Chondrocyte (in vitro differentiated cells): Measurements from ENCODE around the gene SSBP3. TPM values are rescaled to one million over a fixed set of nuclear protein-coding genes. Genes with fewer than 3 reads are reported as not detected.

ENCODE experiments used
- DNase-seq: peaks from one replicate; pipeline ENCODE4 v3.0.0; 2021; ENCODE audit warnings: mixed read lengths, low spot score
- H3K27ac Mint-ChIP-seq: one replicate; pipeline ENCODE4 v1.8.0; 2021; ENCODE audit warnings: mild to moderate bottlenecking, moderate library complexity, mixed read lengths; ENCODE audit not compliant: unreplicated experiment
- H3K27me3 Mint-ChIP-seq: 2 replicates; pipeline ENCODE4 v1.8.0; 2021; ENCODE audit warnings: low read depth, mixed read lengths
- H3K36me3 Mint-ChIP-seq: 2 replicates; pipeline ENCODE4 v1.8.0; 2021; ENCODE audit warnings: low read depth, mixed read lengths
- H3K4me1 Mint-ChIP-seq: 2 replicates; pipeline ENCODE4 v1.8.0; 2021; ENCODE audit warnings: low read depth, mild to moderate bottlenecking, mixed read lengths
- H3K4me3 Mint-ChIP-seq: one replicate; pipeline ENCODE4 v1.8.0; 2021; ENCODE audit warnings: mild to moderate bottlenecking, moderate library complexity, mixed read lengths; ENCODE audit not compliant: unreplicated experiment
- H3K9me3 Mint-ChIP-seq: 2 replicates; pipeline ENCODE4 v1.8.0; 2021; ENCODE audit warnings: low read depth, mixed read lengths
- total RNA-seq: library from RNA; stranded (reverse); gene quantifications from 3 replicates; pipeline ENCODE4 v1.2.1, GENCODE V29; 2021
- TF ChIP-seq, protein P1 (sequence below): fragments of 200-600 bp; sonication (generic); IDR thresholded peaks from 2 replicates; pipeline ENCODE4 v1.5.0; 2021; ENCODE audit warnings: antibody characterized with exemption, mild to moderate bottlenecking, moderate library complexity

SSBP3 gene
- total RNA-seq, 1 donor from 2014 or later, result 22.0 TPM

DNA sequence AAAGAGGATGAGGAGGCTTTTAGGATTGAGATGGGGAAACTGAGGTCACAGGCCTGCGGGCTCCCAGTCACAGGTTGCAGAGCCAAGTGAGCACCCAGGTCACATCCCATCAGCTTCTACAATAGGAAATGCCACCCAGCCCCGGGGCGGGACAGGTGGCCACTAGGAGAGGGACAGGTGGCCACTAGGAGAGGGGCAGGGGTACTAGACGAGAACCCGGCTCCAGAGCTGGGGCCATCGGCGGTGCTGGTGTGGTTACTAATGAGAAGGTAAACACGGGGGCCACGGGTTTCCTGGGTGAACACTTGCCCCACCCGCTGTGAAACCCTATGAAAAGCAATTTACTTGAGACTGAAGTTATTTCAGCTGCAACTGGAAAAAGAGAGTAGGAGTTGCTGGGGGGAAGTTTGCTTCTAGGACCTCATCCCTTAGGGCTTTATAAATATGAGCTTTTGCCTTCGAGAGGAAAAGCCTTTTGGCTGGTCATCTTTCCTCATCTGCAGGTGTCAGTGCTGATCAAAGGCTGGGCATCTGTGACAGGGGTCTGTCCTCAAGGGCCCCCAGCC lies 153.7 kb downstream of the SSBP3 start:
- no peaks in the 10 kb centered on the region for H3K27me3 Mint-ChIP-seq
- H3K4me1 Mint-ChIP-seq, result peaks cover 49% of the 10 kb centered on the region
- H3K4me3 Mint-ChIP-seq, result no peak overlapping the region
- no peaks in the 10 kb centered on the region for H3K9me3 Mint-ChIP-seq
- TF ChIP-seq, protein P1, sequence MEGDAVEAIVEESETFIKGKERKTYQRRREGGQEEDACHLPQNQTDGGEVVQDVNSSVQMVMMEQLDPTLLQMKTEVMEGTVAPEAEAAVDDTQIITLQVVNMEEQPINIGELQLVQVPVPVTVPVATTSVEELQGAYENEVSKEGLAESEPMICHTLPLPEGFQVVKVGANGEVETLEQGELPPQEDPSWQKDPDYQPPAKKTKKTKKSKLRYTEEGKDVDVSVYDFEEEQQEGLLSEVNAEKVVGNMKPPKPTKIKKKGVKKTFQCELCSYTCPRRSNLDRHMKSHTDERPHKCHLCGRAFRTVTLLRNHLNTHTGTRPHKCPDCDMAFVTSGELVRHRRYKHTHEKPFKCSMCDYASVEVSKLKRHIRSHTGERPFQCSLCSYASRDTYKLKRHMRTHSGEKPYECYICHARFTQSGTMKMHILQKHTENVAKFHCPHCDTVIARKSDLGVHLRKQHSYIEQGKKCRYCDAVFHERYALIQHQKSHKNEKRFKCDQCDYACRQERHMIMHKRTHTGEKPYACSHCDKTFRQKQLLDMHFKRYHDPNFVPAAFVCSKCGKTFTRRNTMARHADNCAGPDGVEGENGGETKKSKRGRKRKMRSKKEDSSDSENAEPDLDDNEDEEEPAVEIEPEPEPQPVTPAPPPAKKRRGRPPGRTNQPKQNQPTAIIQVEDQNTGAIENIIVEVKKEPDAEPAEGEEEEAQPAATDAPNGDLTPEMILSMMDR, result no peak
- peak; percentile 76 for DNase-seq
- peaks cover 1% of the 10 kb centered on the region for H3K36me3 Mint-ChIP-seq
- peak overlapping the region; percentile 76 for H3K27ac Mint-ChIP-seq

DNA sequence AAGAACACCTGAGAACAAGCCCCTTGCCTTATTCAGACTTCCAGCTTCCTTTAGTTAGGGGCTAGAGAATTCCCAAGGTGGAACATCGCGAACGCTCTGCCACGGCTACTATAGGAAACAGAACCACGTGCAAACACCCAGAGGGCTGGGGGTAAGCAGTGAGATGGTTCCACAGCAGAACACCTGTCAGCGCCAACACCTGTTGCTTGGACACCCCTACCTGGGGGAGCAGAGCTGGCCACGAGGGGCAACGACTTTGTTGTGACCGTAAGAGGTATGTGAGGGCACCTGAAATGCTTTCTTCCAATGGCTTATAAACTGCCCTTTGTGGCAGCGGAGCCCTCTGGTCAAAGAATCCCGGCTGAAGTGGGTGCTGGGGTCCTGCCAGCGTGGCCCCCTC lies 155.5 kb downstream of the SSBP3 start:
- TF ChIP-seq, protein P1, result no peak
- no peak for DNase-seq
- H3K9me3 Mint-ChIP-seq, result no peaks in the 10 kb centered on the region
- no peak overlapping the region for H3K4me3 Mint-ChIP-seq
- no peaks in the 10 kb centered on the region for H3K27me3 Mint-ChIP-seq
- H3K4me1 Mint-ChIP-seq, result peaks cover 49% of the 10 kb centered on the region
- no peak overlapping the region for H3K27ac Mint-ChIP-seq
- peaks cover 1% of the 10 kb centered on the region for H3K36me3 Mint-ChIP-seq

GRCh38 chr1:54249819-54250435 lies 156.3 kb downstream of the SSBP3 start:
- peaks cover 53% of the 10 kb centered on the region for H3K4me1 Mint-ChIP-seq
- peak overlapping the region; percentile 36 for H3K4me3 Mint-ChIP-seq
- H3K36me3 Mint-ChIP-seq, result peaks cover 1% of the 10 kb centered on the region
- no peaks in the 10 kb centered on the region for H3K27me3 Mint-ChIP-seq
- H3K27ac Mint-ChIP-seq, result peak overlapping the region; percentile 95
- TF ChIP-seq, protein P1, result no peak
- DNase-seq, result no peak
- H3K9me3 Mint-ChIP-seq, result no peaks in the 10 kb centered on the region

- DNase-seq, result no peak
- H3K27ac Mint-ChIP-seq, result peak overlapping the region; percentile 56
- peaks cover 1% of the 10 kb centered on the region for H3K36me3 Mint-ChIP-seq
- no peaks in the 10 kb centered on the region for H3K27me3 Mint-ChIP-seq
- no peaks in the 10 kb centered on the region for H3K9me3 Mint-ChIP-seq
- TF ChIP-seq, protein P1, result peak; percentile 12
- H3K4me3 Mint-ChIP-seq, result no peak overlapping the region
- H3K4me1 Mint-ChIP-seq, result peaks cover 43% of the 10 kb centered on the region
Measured at GRCh38 chr1:54248966-54249365, 157.2 kb downstream of the SSBP3 start.

DNA sequence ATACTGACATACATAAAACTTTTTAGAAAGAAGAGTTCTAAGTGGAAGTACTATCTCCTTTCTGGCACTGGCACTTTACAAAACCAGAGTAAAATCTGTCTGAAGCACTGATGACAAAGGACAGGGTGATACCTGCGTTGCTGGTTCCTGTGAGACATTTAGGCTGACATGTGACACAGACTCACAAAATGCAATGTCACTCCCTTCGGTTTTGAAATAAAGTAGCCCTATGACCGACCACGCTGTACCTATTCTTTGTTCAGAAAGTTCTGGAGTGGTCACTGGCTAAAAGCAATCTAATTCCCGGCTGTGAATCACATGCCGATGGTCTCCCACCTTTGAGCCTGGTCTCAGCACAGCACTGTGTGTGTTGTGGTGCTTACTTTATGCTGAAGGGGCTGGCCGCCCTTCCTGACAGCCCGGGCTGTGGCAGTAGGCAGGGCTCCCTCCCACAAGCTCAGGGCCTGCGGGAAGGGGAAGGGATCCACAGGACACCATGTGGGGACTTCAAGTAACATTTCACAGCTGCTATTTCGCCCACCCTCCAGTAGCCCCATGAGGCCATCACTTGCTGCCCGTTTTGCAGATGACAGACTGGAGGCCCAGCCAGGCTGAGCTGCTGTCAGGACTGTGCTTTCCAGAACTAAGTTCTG lies 158.2 kb downstream of the SSBP3 start:
- no peak overlapping the region for H3K4me3 Mint-ChIP-seq
- DNase-seq, result no peak
- TF ChIP-seq, protein P1, result no peak
- H3K27ac Mint-ChIP-seq, result no peak overlapping the region
- H3K9me3 Mint-ChIP-seq, result no peaks in the 10 kb centered on the region
- H3K27me3 Mint-ChIP-seq, result no peaks in the 10 kb centered on the region
- peaks cover 33% of the 10 kb centered on the region for H3K4me1 Mint-ChIP-seq
- H3K36me3 Mint-ChIP-seq, result peaks cover 1% of the 10 kb centered on the region
